WI38 (cell line): Measurements from ENCODE around the gene ATXN2.
"Not testable (repeated sequence)": the region's sequence is repeated elsewhere in the genome, so short reads cannot be mapped to it uniquely, and the experiment has no call there.

Experiments used
- H3K4me3 ChIP-seq: 2 replicates; pipeline ENCODE4 v1.5.1; 2011; ENCODE audit warnings: low read depth, mild to moderate bottlenecking, control low read depth, low read length
- CTCF ChIP-seq: IDR thresholded peaks from 2 replicates; pipeline ENCODE4 v1.5.1; 2012; ENCODE audit warnings: low read depth, mild to moderate bottlenecking, control low read depth, low read length

ATXN2 gene

GRCh38 chr12:111505601-111506036 lies 93.5 kb downstream of the ATXN2 start:
- no peak for TF ChIP-seq CTCF
- H3K4me3 ChIP-seq, result no peak overlapping the region

GRCh38 chr12:111503116-111503515 lies 96.0 kb downstream of the ATXN2 start:
- H3K4me3 ChIP-seq, result no peak overlapping the region
- TF ChIP-seq CTCF, result no peak

- H3K4me3 ChIP-seq, result no peak overlapping the region
- TF ChIP-seq CTCF, result no peak
These were observed 104.4 kb downstream of the ATXN2 start for GRCh38 chr12:111494676-111495075.

- H3K4me3 ChIP-seq, result not testable (repeated sequence)
These were observed 106.1 kb downstream of the ATXN2 start for GRCh38 chr12:111492979-111493378.

GRCh38 chr12:111488798-111489197 lies 110.3 kb downstream of the ATXN2 start:
- TF ChIP-seq CTCF, result no peak
- no peak overlapping the region for H3K4me3 ChIP-seq

GRCh38 chr12:111488271-111488670 lies 110.8 kb downstream of the ATXN2 start:
- H3K4me3 ChIP-seq, result no peak overlapping the region
- TF ChIP-seq CTCF, result no peak

- TF ChIP-seq CTCF, result no peak
- H3K4me3 ChIP-seq, result no peak overlapping the region
These were observed 116.7 kb downstream of the ATXN2 start for GRCh38 chr12:111482462-111482861.

GRCh38 chr12:111471236-111471635 lies 127.9 kb downstream of the ATXN2 start:
- no peak overlapping the region for H3K4me3 ChIP-seq

More at GRCh38 chr12:111471236-111471635, 127.9 kb downstream of the ATXN2 start:
- TF ChIP-seq CTCF, result no peak
